Vagina (tissue), 2 donors: ENCODE results near the gene VEGFD. TPM values are rescaled to one million over a fixed set of nuclear protein-coding genes. Genes with fewer than 3 reads are reported as not detected.
A peak's percentile ranks its signal among the peaks of the same experiment; 100 is the strongest.

Experiments
- DNase-seq, 2 donors: peaks; one replicate each; pipeline ENCODE4 v3.0.0-alpha.2; 2017; ENCODE audit errors: extremely low spot score in 2 of 2
- H3K27ac ChIP-seq: fragments of 200-600 bp; sonication (generic); one replicate; pipeline ENCODE4 v1.5.1; 2019
- H3K27me3 ChIP-seq: fragments of 200-600 bp; sonication (generic); one replicate; pipeline ENCODE4 v1.5.1; 2019
- H3K36me3 ChIP-seq, 2 donors: fragments of 200-600 bp; sonication (generic); one replicate each; pipeline ENCODE4 v1.5.1; 2017 to 2019
- H3K4me1 ChIP-seq: fragments of 200-600 bp; sonication (generic); one replicate; pipeline ENCODE4 v1.5.1; 2019
- H3K4me3 ChIP-seq, 2 donors: fragments of 200-600 bp; sonication (generic); 1 replicate in 1 of 2; 2 replicates in 1 of 2; pipeline ENCODE4 v1.5.1; 2016 to 2019
- H3K9me3 ChIP-seq: fragments of 200-600 bp; sonication (generic); one replicate; pipeline ENCODE4 v1.5.1; 2019
- POLR2A ChIP-seq, 2 donors: fragments of 450-650 bp; IDR thresholded peaks; one replicate each; pipeline ENCODE4 v1.6.1; 2017; ENCODE audit warnings: antibody characterized with exemption in 2 of 2, mild to moderate bottlenecking in 2 of 2, moderate library complexity in 2 of 2
- POLR2AphosphoS5 ChIP-seq, 2 donors: sonication (generic); formaldehyde crosslinking; IDR thresholded peaks; one replicate each; pipeline ENCODE4 v1.9.0; 2017; ENCODE audit warnings: antibody characterized with exemption in 2 of 2, mild to moderate bottlenecking in 2 of 2, low read depth in 1 of 2; ENCODE audit not compliant: insufficient read depth in 1 of 2
- intact Hi-C: fragments of 100-400 bp; cut with DNase I; formaldehyde crosslinking; loops from one replicate; pipeline ENCODE4 v1.15.1; 2023
- total RNA-seq: library from RNA; depleted of rRNA; stranded (reverse); fragments of >200 nt; gene quantifications from one replicate; pipeline ENCODE4 v1.2.3, GENCODE V29; 2016
- TF ChIP-seq, protein P1 (sequence below), 3 experiments: fragments of 450-650 bp in 2 of 3; fragments of 200-600 bp in 1 of 3; sonication (generic) in 1 of 3; IDR thresholded peaks; one replicate each; pipeline ENCODE4 v1.5.1; 2017 to 2019; ENCODE audit warnings: antibody characterized with exemption in 3 of 3, mild to moderate bottlenecking in 2 of 3, moderate library complexity in 2 of 3

Gene VEGFD
- total RNA-seq, 1 donor from 2014 or later: 5.4 TPM

DNA sequence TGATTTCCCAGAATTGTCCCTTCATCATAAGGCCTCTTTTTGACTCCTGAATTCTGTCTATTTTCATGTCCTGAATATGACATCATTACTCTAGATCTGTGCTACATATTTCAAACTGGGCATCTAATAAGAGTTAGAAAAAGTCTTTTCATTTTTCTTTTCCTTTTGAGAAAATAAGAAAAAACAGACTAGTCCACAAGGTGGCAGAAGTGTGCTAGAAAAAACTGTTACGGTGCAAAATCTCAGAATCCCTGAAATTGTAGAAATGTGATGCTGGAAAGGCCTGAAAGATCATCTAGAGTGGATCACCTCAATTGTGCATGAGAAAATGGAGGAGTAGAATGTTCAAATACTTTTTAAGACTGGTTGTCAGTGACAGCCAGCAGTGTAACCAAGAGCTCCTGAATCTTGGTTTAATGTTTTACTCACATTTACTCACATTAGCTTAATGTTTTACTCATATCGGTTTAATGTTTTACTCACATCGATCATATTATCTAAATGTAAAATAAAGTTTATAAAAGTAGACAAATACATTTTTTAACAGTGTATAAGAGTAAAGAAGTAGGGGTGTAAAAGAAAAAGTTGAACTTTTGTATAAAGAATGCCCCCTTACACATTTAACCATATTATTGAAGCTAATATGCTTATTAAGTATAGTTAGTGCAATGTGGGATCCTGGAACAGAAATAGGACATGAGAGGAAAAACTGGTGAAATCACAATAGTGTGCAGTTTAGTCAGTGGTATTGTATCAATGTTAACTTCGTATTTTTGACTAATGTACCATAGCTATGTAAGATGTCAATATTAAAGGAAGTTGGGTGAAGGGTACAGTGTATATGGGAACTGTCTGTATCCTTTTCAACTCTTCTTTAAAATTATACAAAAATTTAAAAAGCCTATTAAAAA lies 84.0 kb downstream of the VEGFD start:
- Histone ChIP-seq H3K27me3 (no peaks in the 10 kb centered on the region), H3K36me3 (no peaks in the 10 kb centered on the region), H3K27ac (no peak overlapping the region), H3K4me1 (no peaks in the 10 kb centered on the region), H3K9me3 (no peaks in the 10 kb centered on the region), H3K4me3 (no peak overlapping the region)
- no peak for DNase-seq
- TF ChIP-seq, protein P1, sequence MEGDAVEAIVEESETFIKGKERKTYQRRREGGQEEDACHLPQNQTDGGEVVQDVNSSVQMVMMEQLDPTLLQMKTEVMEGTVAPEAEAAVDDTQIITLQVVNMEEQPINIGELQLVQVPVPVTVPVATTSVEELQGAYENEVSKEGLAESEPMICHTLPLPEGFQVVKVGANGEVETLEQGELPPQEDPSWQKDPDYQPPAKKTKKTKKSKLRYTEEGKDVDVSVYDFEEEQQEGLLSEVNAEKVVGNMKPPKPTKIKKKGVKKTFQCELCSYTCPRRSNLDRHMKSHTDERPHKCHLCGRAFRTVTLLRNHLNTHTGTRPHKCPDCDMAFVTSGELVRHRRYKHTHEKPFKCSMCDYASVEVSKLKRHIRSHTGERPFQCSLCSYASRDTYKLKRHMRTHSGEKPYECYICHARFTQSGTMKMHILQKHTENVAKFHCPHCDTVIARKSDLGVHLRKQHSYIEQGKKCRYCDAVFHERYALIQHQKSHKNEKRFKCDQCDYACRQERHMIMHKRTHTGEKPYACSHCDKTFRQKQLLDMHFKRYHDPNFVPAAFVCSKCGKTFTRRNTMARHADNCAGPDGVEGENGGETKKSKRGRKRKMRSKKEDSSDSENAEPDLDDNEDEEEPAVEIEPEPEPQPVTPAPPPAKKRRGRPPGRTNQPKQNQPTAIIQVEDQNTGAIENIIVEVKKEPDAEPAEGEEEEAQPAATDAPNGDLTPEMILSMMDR (IDR thresholded peaks at IDR 0.05): peak in 1 of 3 experiments; percentile 27
- no peak for TF ChIP-seq POLR2AphosphoS5 (IDR thresholded peaks at IDR 0.05; ENCODE audit: insufficient read depth in 1 of 2, low read depth in 1 of 2)
- intact Hi-C loops: no loop called here

DNA sequence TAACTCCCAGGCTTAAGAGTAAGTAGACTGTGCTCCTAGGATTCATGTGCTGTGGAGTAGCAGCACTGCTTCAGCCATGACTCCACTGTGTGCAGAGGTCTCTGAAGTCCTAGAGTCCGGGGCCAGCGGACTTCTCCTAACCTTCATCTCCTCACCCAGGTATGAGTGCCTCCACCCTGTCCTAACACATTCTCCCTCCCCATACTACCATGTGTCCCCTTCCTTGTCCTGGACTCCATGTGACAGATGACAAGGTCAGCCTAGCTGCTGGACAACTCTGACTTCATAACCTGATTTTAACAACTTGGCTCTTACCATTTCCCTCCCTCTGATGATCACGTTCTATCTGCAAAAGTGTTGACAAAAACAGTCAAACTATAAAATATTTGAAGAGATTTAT lies 85.4 kb downstream of the VEGFD start:
- no peaks in the 10 kb centered on the region for H3K4me1 ChIP-seq
- TF ChIP-seq POLR2AphosphoS5 (IDR thresholded peaks at IDR 0.05; ENCODE audit: insufficient read depth in 1 of 2, low read depth in 1 of 2) (no peak), POLR2A (IDR thresholded peaks at IDR 0.05) (no peak)
- TF ChIP-seq, protein P1 (IDR thresholded peaks at IDR 0.05): no peak
- intact Hi-C loops: no loop called here
- H3K36me3 ChIP-seq: no peaks in the 10 kb centered on the region
- DNase-seq: no peak
- no peak overlapping the region for H3K4me3 ChIP-seq
- no peak overlapping the region for H3K27ac ChIP-seq
- no peaks in the 10 kb centered on the region for H3K9me3 ChIP-seq
- H3K27me3 ChIP-seq: no peaks in the 10 kb centered on the region

DNA sequence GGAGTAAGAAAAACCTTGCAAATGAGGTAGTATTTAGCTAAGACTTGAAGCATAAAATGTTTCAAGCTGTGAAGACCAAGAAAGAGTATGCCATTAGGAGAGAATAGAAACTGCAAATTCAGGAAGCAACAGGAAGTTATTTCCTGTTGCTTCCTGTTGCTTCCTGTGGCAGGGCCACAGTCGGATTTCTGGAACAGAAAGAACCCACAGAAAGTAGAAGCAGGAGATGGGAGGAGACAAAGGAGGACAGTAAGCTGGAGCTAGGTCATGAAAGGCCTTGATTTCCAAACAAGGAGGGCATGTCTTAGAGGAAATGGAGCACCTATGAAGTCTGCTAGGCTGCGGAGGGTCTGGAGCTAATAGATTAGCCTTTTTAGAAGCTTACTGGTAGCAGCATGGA lies 86.0 kb downstream of the VEGFD start:
- TF ChIP-seq POLR2A (IDR thresholded peaks at IDR 0.05) (no peak), POLR2AphosphoS5 (IDR thresholded peaks at IDR 0.05; ENCODE audit: insufficient read depth in 1 of 2, low read depth in 1 of 2) (no peak)
- TF ChIP-seq, protein P1 (IDR thresholded peaks at IDR 0.05): no peak
- no peak overlapping the region for H3K27ac ChIP-seq

More for the DNA sequence above, 86.0 kb downstream of the VEGFD start:
- Histone ChIP-seq H3K4me1 (no peaks in the 10 kb centered on the region), H3K4me3 (no peak overlapping the region), H3K36me3 (no peaks in the 10 kb centered on the region), H3K9me3 (no peaks in the 10 kb centered on the region), H3K27me3 (no peaks in the 10 kb centered on the region)
- intact Hi-C loops: no loop called here
- no peak for DNase-seq

Other genes with a start within 250 kb of the VEGFD start
- 2.0 TPM for gene ASB9, start 114.3 kb downstream of the VEGFD start, total RNA-seq
- gene ASB11, start 68.8 kb downstream of the VEGFD start, total RNA-seq: not detected
- gene PIGA, start 48.9 kb downstream of the VEGFD start, total RNA-seq: 8.8 TPM
- 24.1 TPM for gene PIR, start 108.9 kb upstream of the VEGFD start, total RNA-seq
- 2.0 TPM for gene BMX, start 116.4 kb upstream of the VEGFD start, total RNA-seq
- gene ACE2, start 216.5 kb upstream of the VEGFD start, total RNA-seq: 0.49 TPM